Lung (tissue), 12 donors: ENCODE results near the gene SH3BP2. TPM values are rescaled to one million over a fixed set of nuclear protein-coding genes. Genes with fewer than 3 reads are reported as not detected.
A peak's percentile ranks its signal among the peaks of the same experiment; 100 is the strongest.

Experiments used
- ATAC-seq: fragments of 200-7000 bp; cut with Tn5 transposase; one replicate; pipeline ENCODE4 v1.9.1; 2020; ENCODE audit warnings: moderate number of reproducible peaks; ENCODE audit not compliant: insufficient read depth, low FRiP score
- DNase-seq, 3 donors: peaks; one replicate each; pipeline ENCODE4 v3.0.0-alpha.2; 2013 to 2017
- H3K27ac ChIP-seq, 2 donors: one replicate each; pipeline ENCODE4 v1.5.1; 2013; ENCODE audit warnings: mild to moderate bottlenecking in 2 of 2, moderate library complexity in 2 of 2, control low read depth in 1 of 2, inconsistent platforms in 1 of 2, low read depth in 1 of 2, low read length in 1 of 2
- H3K27me3 ChIP-seq, 3 donors: one replicate each; pipeline ENCODE4 v1.5.1; 2013; ENCODE audit warnings: low read length in 2 of 3; ENCODE audit not compliant: control insufficient read depth in 3 of 3, insufficient read depth in 3 of 3
- H3K36me3 ChIP-seq, 4 donors: one replicate each; pipeline ENCODE4 v1.5.1; 2013; ENCODE audit warnings: low read length in 4 of 4, mild to moderate bottlenecking in 1 of 4, moderate library complexity in 1 of 4; ENCODE audit not compliant: control insufficient read depth in 4 of 4, insufficient read depth in 4 of 4
- H3K4me1 ChIP-seq, 5 donors: one replicate each; pipeline ENCODE4 v1.5.1; 2013; ENCODE audit warnings: low read length in 5 of 5, mild to moderate bottlenecking in 2 of 5, moderate library complexity in 1 of 5; ENCODE audit not compliant: control insufficient read depth in 5 of 5, insufficient read depth in 5 of 5
- H3K4me3 ChIP-seq: one replicate; pipeline ENCODE4 v1.5.1; 2013; ENCODE audit warnings: mild to moderate bottlenecking, control low read depth, moderate library complexity
- H3K9ac ChIP-seq, 2 donors: one replicate each; pipeline ENCODE4 v1.5.1; 2013; ENCODE audit warnings: low read length in 2 of 2, control low read depth in 1 of 2; ENCODE audit not compliant: insufficient read depth in 1 of 2
- H3K9me3 ChIP-seq, 4 donors: one replicate each; pipeline ENCODE4 v1.5.1; 2013; ENCODE audit warnings: low read length in 3 of 4, mild to moderate bottlenecking in 1 of 4, moderate library complexity in 1 of 4; ENCODE audit not compliant: control insufficient read depth in 4 of 4, insufficient read depth in 3 of 4
- CTCF ChIP-seq: IDR thresholded peaks from 2 replicates; pipeline ENCODE4 v1.5.1; 2012; ENCODE audit warnings: mild to moderate bottlenecking; ENCODE audit errors: control extremely low read depth, extremely low read depth
- WGBS, 2 donors: extraction: QIAGEN DNeasy Blood & Tissue Kit; methylation state at CpG; one replicate each; pipeline ENCODE4 v1.1.7; 2013; 5-methylcytosine and 5-hydroxymethylcytosine counted together
- polyA plus RNA-seq, 2 donors: library from polyadenylated mRNA; stranded (reverse); fragments of 200-250 nt; gene quantifications; one replicate each; pipeline ENCODE4 v1.2.1, GENCODE V29; 2013
- total RNA-seq, 2 donors: library from RNA; depleted of rRNA in 1 of 2; stranded (reverse); fragments of >200 nt in 1 of 2; gene quantifications; one replicate each; pipeline ENCODE4 v1.2.1, GENCODE V29; 2014 to 2021
- donor health status: control.
- donor health status: control.
- donor health status: Bipolar disorder and iron deficiency.
- donor health status: healthy.
- donor health status: DM: yes; HTN: yes; CAD: no.

The SH3BP2 gene
- total and polyA plus RNA-seq, 4 donors: 49.9 to 117 (median 79.8) TPM

GRCh38 chr4:2811830-2812611 is 19.1 kb downstream of the SH3BP2 start:
- no peak for TF ChIP-seq CTCF
- no peak overlapping the region for H3K9ac ChIP-seq
- 15 to 30% methylated on average over 21 of the region's 21 CpGs for WGBS, 2 donors
- H3K9me3 ChIP-seq: no peaks in the 10 kb centered on the region
- no peaks in the 10 kb centered on the region for H3K27me3 ChIP-seq
- peak in 2 of 3 donors; percentile 61 to 68 for DNase-seq
- peaks cover 0 to 13% (median 0%) of the 10 kb centered on the region in 4 donors for H3K36me3 ChIP-seq
- peak; percentile 76 for ATAC-seq
- peak overlapping the region; percentile 54 to 88 for H3K27ac ChIP-seq
- peaks cover 0 to 57% (median 20%) of the 10 kb centered on the region in 5 donors for H3K4me1 ChIP-seq
- peak overlapping the region; percentile 42 for H3K4me3 ChIP-seq

GRCh38 chr4:2812612-2813354 is 19.9 kb downstream of the SH3BP2 start:
- peaks cover 0 to 57% (median 18%) of the 10 kb centered on the region in 5 donors for H3K4me1 ChIP-seq
- WGBS, 2 donors: 21 to 37% methylated on average over 20 of the region's 20 CpGs
- no peak for TF ChIP-seq CTCF
- peak overlapping the region; percentile 42 for H3K4me3 ChIP-seq
- H3K9ac ChIP-seq: no peak overlapping the region
- DNase-seq (no peak), ATAC-seq (peak; percentile 32)
- H3K36me3 ChIP-seq: peaks cover 0 to 13% (median 0%) of the 10 kb centered on the region in 4 donors
- no peaks in the 10 kb centered on the region for H3K27me3 ChIP-seq
- H3K9me3 ChIP-seq: no peaks in the 10 kb centered on the region
- H3K27ac ChIP-seq: peak overlapping the region; percentile 54 to 88

GRCh38 chr4:2813446-2814405 is 20.8 kb downstream of the SH3BP2 start:
- no peak for ATAC-seq
- H3K4me1 ChIP-seq: peaks cover 0 to 58% (median 22%) of the 10 kb centered on the region in 5 donors
- H3K27me3 ChIP-seq: no peaks in the 10 kb centered on the region
- no peak for DNase-seq
- 79 to 82% methylated on average over 17 of the region's 17 CpGs for WGBS, 2 donors
- H3K9ac ChIP-seq: no peak overlapping the region
- H3K9me3 ChIP-seq: no peaks in the 10 kb centered on the region
- peak overlapping the region in 1 of 2 donors; percentile 37 for H3K27ac ChIP-seq
- TF ChIP-seq CTCF: no peak
- H3K4me3 ChIP-seq: peak overlapping the region; percentile 41
- H3K36me3 ChIP-seq: peaks cover 0 to 13% (median 0%) of the 10 kb centered on the region in 4 donors
